Measurements from ENCODE around the gene CLTA. TPM values are rescaled to one million over a fixed set of nuclear protein-coding genes. Genes with fewer than 3 reads are reported as not detected.
A peak's percentile ranks its signal among the peaks of the same experiment; 100 is the strongest.

CLTA gene
- total and polyA plus RNA-seq, 2 donors (not counting 1 experiment from before 2014, with no cell fraction given): 32.3 to 71.0 TPM

DNA sequence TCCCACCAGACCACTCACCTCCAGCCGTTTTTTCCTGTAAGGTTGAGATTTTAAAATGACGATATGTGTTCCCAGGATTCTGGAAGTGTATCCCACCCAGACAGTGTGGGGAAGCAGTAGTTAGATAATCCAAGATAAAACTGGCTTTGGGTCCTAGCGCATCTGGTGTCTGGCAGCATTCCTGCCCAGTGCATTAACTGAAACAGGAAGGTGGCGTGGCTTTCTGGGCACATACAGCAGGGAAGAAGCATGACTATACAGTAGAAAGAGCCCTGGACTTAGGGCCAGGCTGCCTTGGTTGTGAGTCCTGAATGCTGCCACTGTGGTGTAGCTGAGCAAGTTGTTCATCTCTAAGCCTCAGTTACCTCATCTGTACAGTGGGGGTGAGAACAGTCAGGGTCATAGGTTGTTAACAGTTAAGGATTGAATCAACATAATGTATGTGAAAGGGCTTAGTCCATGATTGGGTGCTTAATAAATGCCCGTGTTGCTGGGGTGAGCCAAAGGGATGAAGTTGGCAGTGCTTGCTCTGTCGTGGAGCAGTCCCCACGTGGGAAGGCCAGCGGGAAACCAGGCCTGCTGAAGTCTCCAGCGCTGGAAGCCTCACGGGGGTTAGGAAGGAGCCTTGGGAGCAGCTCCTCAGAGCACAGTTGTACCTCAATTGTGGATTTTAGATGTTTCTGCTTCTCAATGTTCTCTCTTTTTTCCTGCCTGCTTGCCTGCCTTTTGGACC is 18.0 kb downstream of the CLTA start:
- no peaks in the 10 kb centered on the region for H3K27me3 Mint-ChIP-seq
- POLR2A ChIA-PET: no interaction called here
- peaks cover 7% of the 10 kb centered on the region for H3K4me1 Mint-ChIP-seq
- no peak overlapping the region for H3K4me3 ChIP-seq (ENCODE audit: control extremely low read depth in 1 of 5, extremely low read depth in 1 of 5, insufficient read depth in 1 of 5, low read depth in 2 of 5, low read length in 4 of 5)
- no peak overlapping the region for H3K9ac ChIP-seq (ENCODE audit: low read length)
- DNase-seq (no peak), ATAC-seq (ENCODE audit: low read depth) (no peak)
- H3K4me3 Mint-ChIP-seq: no peak overlapping the region
- no peak overlapping the region for H3K4me2 ChIP-seq (replicated peaks; ENCODE audit: low read depth, low read length, poor library complexity, severe bottlenecking)
- H3K27ac ChIP-seq (ENCODE audit: low read length in 2 of 2): peak overlapping the region in 1 of 2 donors; percentile 32
- CTCF ChIA-PET: interaction anchor here (1.1 kb wide), 1 partner anchor 122 kb away, joined by 3 read pairs; no protein-coding TSS in a partner anchor
- no peak for TF ChIP-seq EZH2 (IDR thresholded peaks at IDR 0.05; ENCODE audit: borderline replicate concordance, insufficient read depth, low read depth, low read length, poor library complexity, severe bottlenecking)
- TF ChIP-seq, protein P1, sequence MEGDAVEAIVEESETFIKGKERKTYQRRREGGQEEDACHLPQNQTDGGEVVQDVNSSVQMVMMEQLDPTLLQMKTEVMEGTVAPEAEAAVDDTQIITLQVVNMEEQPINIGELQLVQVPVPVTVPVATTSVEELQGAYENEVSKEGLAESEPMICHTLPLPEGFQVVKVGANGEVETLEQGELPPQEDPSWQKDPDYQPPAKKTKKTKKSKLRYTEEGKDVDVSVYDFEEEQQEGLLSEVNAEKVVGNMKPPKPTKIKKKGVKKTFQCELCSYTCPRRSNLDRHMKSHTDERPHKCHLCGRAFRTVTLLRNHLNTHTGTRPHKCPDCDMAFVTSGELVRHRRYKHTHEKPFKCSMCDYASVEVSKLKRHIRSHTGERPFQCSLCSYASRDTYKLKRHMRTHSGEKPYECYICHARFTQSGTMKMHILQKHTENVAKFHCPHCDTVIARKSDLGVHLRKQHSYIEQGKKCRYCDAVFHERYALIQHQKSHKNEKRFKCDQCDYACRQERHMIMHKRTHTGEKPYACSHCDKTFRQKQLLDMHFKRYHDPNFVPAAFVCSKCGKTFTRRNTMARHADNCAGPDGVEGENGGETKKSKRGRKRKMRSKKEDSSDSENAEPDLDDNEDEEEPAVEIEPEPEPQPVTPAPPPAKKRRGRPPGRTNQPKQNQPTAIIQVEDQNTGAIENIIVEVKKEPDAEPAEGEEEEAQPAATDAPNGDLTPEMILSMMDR (IDR thresholded peaks at IDR 0.05): no peak
- H3K79me2 ChIP-seq (ENCODE audit: control insufficient read depth, insufficient read depth, low read length): peaks cover 69% of the 10 kb centered on the region
- intact Hi-C loops (cut with micrococcal nuclease): no loop called here
- H3K27me3 ChIP-seq (replicated peaks in 1 of 4; ENCODE audit: control extremely low read depth in 1 of 4, control insufficient read depth in 3 of 4, insufficient read depth in 4 of 4, low read length in 3 of 4): no peaks in the 10 kb centered on the region
- H3K9me3 Mint-ChIP-seq (ENCODE audit: insufficient read depth): no peaks in the 10 kb centered on the region
- H3K27ac Mint-ChIP-seq: no peak overlapping the region
- H2AFZ ChIP-seq (ENCODE audit: insufficient read depth, low read depth, low read length, poor library complexity, severe bottlenecking): no peak overlapping the region
- WGBS (ENCODE audit: insufficient coverage): 93% methylated on average over 9 of the region's 10 CpGs
- peaks cover 83% of the 10 kb centered on the region for H4K20me1 ChIP-seq (ENCODE audit: control insufficient read depth, insufficient read depth, low read length, poor library complexity, severe bottlenecking)
- H3K36me3 ChIP-seq (replicated peaks in 1 of 2; ENCODE audit: control extremely low read depth in 1 of 2, control insufficient read depth in 1 of 2, extremely low read depth in 1 of 2, insufficient read depth in 2 of 2, low read length in 1 of 2): peaks cover 3 to 92% of the 10 kb centered on the region in 2 experiments
- H3K4me1 ChIP-seq (ENCODE audit: control insufficient read depth in 2 of 2, insufficient read depth in 2 of 2, low read length in 2 of 2): no peaks in the 10 kb centered on the region
- H3K9me3 ChIP-seq (ENCODE audit: control extremely low read depth in 1 of 3, control insufficient read depth in 2 of 3, insufficient read depth in 1 of 3, low read length in 2 of 3): no peaks in the 10 kb centered on the region

DNA sequence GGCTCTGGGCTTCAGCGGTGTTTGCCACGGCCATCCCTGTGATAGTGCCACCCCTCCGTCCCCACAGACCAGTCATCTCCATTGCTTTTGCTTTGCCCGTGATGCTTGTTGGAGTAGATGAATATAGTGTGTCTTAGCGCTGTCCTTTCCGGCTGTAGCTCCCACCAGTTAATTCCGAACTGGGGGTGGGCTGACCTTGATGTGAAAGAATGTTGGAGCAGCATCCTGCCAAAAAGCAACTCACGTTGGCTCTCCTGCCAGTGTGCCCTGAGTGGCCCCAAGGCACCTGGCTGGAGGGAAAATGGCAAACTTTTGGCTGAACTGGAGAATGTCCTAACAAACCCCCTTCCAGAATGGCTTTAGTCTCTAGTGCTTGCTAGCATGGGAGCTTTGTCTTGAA is 20.0 kb downstream of the CLTA start:
- Histone ChIP-seq H3K79me2 (ENCODE audit: control insufficient read depth, insufficient read depth, low read length) (peaks cover 48% of the 10 kb centered on the region), H3K9me3 (ENCODE audit: control extremely low read depth in 1 of 3, control insufficient read depth in 2 of 3, insufficient read depth in 1 of 3, low read length in 2 of 3) (no peaks in the 10 kb centered on the region), H3K4me1 (ENCODE audit: control insufficient read depth in 2 of 2, insufficient read depth in 2 of 2, low read length in 2 of 2) (no peaks in the 10 kb centered on the region), H4K20me1 (ENCODE audit: control insufficient read depth, insufficient read depth, low read length, poor library complexity, severe bottlenecking) (peaks cover 66% of the 10 kb centered on the region), H3K27me3 (replicated peaks in 1 of 4; ENCODE audit: control extremely low read depth in 1 of 4, control insufficient read depth in 3 of 4, insufficient read depth in 4 of 4, low read length in 3 of 4) (no peaks in the 10 kb centered on the region), H2AFZ (ENCODE audit: insufficient read depth, low read depth, low read length, poor library complexity, severe bottlenecking) (no peak overlapping the region), H3K9ac (ENCODE audit: low read length) (no peak overlapping the region), H3K36me3 (replicated peaks in 1 of 2; ENCODE audit: control extremely low read depth in 1 of 2, control insufficient read depth in 1 of 2, extremely low read depth in 1 of 2, insufficient read depth in 2 of 2, low read length in 1 of 2) (peaks cover 3 to 87% of the 10 kb centered on the region in 2 experiments), H3K4me2 (replicated peaks; ENCODE audit: low read depth, low read length, poor library complexity, severe bottlenecking) (no peak overlapping the region), H3K27ac (ENCODE audit: low read length in 2 of 2) (no peak overlapping the region), H3K4me3 (ENCODE audit: control extremely low read depth in 1 of 5, extremely low read depth in 1 of 5, insufficient read depth in 1 of 5, low read depth in 2 of 5, low read length in 4 of 5) (no peak overlapping the region)
- ATAC-seq (ENCODE audit: low read depth) (no peak), DNase-seq (no peak)
- Mint-ChIP-seq H3K9me3 (ENCODE audit: insufficient read depth) (no peaks in the 10 kb centered on the region), H3K4me1 (peaks cover 7% of the 10 kb centered on the region), H3K4me3 (no peak overlapping the region), H3K27ac (no peak overlapping the region), H3K27me3 (no peaks in the 10 kb centered on the region)
- WGBS (ENCODE audit: insufficient coverage): 92% methylated on average over 5 of the region's 8 CpGs
- POLR2A ChIA-PET: no interaction called here
- CTCF ChIA-PET: no interaction called here
- no peak for TF ChIP-seq EZH2 (IDR thresholded peaks at IDR 0.05; ENCODE audit: borderline replicate concordance, insufficient read depth, low read depth, low read length, poor library complexity, severe bottlenecking)
- TF ChIP-seq, protein P1 (IDR thresholded peaks at IDR 0.05): no peak
- intact Hi-C loops (cut with micrococcal nuclease): no loop called here

Measured in B cell (primary cell).